NK-92 (cell line): ENCODE data around the gene LMO7.
"Not testable (repeated sequence)": the region's sequence is repeated elsewhere in the genome, so short reads cannot be mapped to it uniquely, and the experiment has no call there.

Experiments used
- DNase-seq: peaks from one replicate; lab custom pipeline; 2025; ENCODE audit not compliant: unreplicated experiment; lab: John Stamatoyannopoulos, UW

The LMO7 gene

GRCh38 chr13:75769141-75769905 is 133.2 kb downstream of the LMO7 start:
- DNase-seq = no peak

- no peak for DNase-seq
Observed at GRCh38 chr13:75770164-75770563, 134.0 kb downstream of the LMO7 start.

GRCh38 chr13:75770592-75771011 is 134.5 kb downstream of the LMO7 start:
- no peak for DNase-seq

- no peak for DNase-seq
Observed at GRCh38 chr13:75771226-75771625, 135.1 kb downstream of the LMO7 start.

- no peak for DNase-seq
Observed at GRCh38 chr13:75771818-75772217, 135.7 kb downstream of the LMO7 start.

- DNase-seq = no peak
Observed at GRCh38 chr13:75774176-75774575, 138.0 kb downstream of the LMO7 start.

GRCh38 chr13:75776550-75776949 is 140.4 kb downstream of the LMO7 start:
- DNase-seq = no peak

- no peak for DNase-seq
Observed at GRCh38 chr13:75779393-75779792, 143.3 kb downstream of the LMO7 start.

- DNase-seq = not testable (repeated sequence)
Observed at GRCh38 chr13:75780103-75780502, 144.0 kb downstream of the LMO7 start.

GRCh38 chr13:75782985-75783384 is 146.9 kb downstream of the LMO7 start:
- no peak for DNase-seq

- no peak for DNase-seq
Observed at GRCh38 chr13:75784003-75784402, 147.9 kb downstream of the LMO7 start.

GRCh38 chr13:75785130-75785529 is 149.0 kb downstream of the LMO7 start:
- no peak for DNase-seq

GRCh38 chr13:75787249-75787928 is 151.3 kb downstream of the LMO7 start:
- DNase-seq = no peak

- DNase-seq = no peak
Observed at GRCh38 chr13:75788481-75788981, 152.4 kb downstream of the LMO7 start.

GRCh38 chr13:75789451-75790197 is 153.5 kb downstream of the LMO7 start:
- no peak for DNase-seq

- DNase-seq = no peak
Observed at GRCh38 chr13:75790198-75790970, 154.3 kb downstream of the LMO7 start.

- DNase-seq = no peak
Observed at GRCh38 chr13:75792526-75793187, 156.5 kb downstream of the LMO7 start.

- DNase-seq = not testable (repeated sequence)
Observed at GRCh38 chr13:75793188-75793567, 157.0 kb downstream of the LMO7 start.

- DNase-seq = no peak
Observed at GRCh38 chr13:75794663-75795062, 158.5 kb downstream of the LMO7 start.

GRCh38 chr13:75795274-75795673 is 159.1 kb downstream of the LMO7 start:
- no peak for DNase-seq
